Measurements from ENCODE around the gene POLE.

GRCh38 chr12:132729541-132730320, 42.6 kb upstream of the POLE start:
- no peak for TF ChIP-seq CTCF (IDR thresholded peaks at IDR 0.05)
- no peak for TF ChIP-seq POLR2A (IDR thresholded peaks at IDR 0.05)

All from Peyer's patch (tissue), 4 donors.